HG03442 (cell line): ENCODE results near the gene ROGDI.

ENCODE experiments used
- ATAC-seq: cut with Tn5 transposase; IDR thresholded peaks from one replicate; pipeline ENCODE4 v1.9.1; 2021; ENCODE audit warnings: mild to moderate bottlenecking, moderate library complexity; ENCODE audit not compliant: unreplicated experiment

ROGDI gene

DNA sequence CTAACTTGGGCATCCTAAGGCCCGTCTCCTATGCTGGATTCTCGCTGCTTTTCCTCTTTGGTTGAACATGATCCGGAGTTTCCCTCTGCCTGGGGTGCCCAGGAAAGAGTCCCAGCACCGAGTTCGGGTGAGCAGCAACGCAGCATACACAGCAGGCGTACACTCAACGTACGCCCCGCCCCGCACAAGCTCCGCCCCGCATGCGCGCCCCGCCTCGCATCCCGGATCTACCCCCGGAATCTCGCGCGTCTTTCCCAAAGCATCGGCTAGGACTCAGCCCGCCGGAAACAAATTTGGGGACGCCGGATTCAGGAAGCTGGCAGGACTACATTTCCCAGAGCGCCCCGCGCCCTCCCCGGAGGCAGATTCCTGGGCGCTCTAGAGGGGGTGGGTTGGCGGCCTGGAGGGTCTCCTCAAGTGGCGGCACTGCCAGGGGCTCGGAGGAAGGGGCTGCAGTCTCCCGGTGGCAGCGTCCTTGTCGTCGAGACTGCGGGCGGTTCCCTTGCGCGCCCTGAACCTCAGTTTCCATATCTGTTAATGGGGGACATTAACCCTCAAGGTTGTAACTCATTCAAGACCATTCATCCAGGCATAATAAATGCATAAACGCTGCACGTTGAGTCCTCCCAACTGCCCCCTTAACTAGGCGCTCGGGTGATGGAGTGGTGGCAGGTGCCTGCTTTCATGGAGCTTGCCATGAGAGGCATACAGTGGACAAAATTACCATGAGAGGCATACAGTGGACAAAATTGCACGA lies 33.7 kb downstream of the ROGDI start:
- peak; percentile 65 for ATAC-seq

GRCh38 chr16:4767872-4768548 lies 34.4 kb downstream of the ROGDI start:
- ATAC-seq, result no peak

GRCh38 chr16:4766875-4767628 lies 35.4 kb downstream of the ROGDI start, which contains the start of gene ZNF500:
Gene ZNF500, minus strand, starts transcription at chr16:4767162. Its CDS starts 1,184 bp downstream, at chr16:4765978.
- ATAC-seq, result peak; percentile 78

DNA sequence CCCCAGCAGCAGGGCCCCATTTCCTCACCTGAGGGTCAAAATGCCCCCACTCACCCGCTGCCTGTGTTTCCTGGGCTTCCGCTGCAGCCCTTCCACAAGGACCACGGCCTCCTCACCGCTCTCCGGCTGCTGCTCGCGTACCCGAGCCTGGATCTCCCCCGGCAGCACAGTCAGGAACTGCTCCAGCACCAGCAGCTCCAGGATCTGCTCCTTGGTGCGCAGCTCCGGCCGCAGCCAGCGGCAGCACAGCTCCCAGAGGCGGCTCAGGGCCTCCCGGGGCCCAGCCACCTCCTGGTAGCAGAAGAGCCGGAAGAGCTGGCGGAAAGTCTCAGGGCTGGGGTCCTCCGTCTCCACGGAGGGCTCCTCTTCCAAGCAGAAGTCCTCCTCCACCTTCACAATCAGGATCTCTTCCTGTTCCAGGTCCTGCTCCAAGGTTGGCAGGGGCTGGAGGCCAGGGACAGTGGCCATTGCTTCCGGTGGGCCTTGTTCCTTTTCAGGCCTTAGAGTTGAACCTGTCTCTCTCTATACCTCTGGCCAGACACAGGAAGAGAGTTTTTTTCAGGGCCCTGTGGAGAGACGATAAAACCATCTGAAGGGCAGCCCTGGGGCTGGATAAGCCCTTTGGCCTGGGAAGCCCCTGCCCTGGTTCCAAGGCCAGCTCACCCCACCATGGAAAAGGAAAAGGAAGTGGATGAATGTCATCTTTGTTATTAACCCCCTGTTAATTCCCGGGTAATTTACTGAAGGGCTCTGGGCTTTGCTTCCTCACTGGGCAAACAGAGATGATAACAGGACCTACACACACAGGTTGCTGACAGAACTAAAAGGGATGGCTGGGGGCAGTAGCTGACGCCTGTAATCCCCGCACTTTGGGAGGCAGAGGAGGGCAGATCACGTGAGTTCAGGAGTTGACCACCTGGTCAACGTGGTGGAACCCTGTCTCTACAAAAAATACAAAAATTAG lies 36.6 kb downstream of the ROGDI start:
- no peak for ATAC-seq

DNA sequence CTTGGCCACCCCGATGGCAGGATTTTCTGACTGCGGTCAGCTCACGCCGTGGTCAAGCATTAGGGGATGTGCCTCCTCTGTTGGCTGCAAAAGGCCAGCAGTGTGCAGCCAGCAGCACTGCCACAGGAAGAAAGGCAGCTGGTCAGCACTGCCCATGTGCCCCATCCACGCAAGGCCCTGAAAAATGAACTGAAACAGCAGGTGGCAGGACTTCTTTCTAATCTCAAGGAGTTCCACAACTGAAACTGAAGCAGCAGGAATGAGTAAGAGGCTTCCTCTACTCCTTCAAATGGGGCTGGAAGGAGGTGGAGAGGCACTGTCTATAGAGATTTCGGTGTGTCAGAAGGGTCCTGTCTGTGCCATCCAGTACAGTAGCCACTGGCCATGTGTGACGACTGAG lies 38.6 kb downstream of the ROGDI start:
- ATAC-seq, result no peak

GRCh38 chr16:4762205-4762604 lies 40.2 kb downstream of the ROGDI start:
- no peak for ATAC-seq

DNA sequence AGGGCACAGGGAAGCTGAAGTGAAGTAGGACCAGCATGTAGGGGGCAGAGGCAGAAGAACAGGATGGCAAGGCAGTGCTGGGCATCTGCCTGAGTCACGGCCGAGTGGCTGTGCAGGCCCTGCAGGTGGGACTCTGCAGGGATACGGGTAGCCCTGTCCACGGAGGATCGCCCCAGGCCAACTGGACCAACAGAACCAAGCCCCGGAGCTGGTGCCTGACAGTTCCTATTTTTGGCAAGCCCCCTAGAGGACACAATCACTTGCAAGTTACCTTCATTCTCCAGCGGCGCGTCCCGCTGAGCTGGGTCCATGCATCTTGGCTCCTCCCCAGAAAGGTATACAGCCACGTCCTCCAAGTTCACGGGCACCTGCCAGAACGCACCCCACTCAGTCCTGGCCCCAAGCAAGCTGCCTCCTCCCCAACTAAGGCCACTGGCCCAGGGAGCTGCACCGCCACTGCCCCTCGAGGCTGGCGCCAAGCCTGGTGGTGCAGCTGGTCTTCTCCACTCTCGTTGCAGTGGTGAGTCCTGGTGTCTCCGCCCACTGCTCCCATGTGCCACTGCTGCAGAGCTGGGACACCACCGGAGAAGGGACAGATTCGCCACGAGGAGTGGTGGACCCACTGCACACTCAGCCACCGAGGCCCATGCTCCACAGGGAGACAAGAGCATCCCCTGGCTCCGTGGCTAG lies 42.1 kb downstream of the ROGDI start:
- ATAC-seq, result no peak

- no peak for ATAC-seq
Observed at GRCh38 chr16:4755687-4756086, 46.7 kb downstream of the ROGDI start.

GRCh38 chr16:4754865-4755264 lies 47.6 kb downstream of the ROGDI start:
- ATAC-seq, result no peak

DNA sequence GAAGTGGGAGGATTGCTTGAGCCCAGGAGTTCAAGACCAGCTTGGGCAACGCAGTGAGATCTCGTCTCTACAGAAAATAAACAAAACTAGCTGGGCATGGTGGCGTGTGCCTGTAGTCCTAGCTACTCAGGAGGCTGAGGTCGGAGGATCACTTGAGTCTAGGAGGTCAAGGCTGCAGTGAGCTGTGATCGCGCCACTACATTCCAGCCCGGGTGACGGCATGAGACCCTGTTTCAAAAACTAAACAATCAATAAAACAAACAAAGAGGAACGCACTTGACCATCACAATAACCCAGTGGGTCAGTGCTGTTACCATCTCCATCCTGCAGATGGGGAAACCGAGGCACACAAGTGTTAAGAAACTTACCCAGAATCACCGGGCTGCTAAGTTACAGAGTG lies 49.2 kb downstream of the ROGDI start:
- no peak for ATAC-seq

DNA sequence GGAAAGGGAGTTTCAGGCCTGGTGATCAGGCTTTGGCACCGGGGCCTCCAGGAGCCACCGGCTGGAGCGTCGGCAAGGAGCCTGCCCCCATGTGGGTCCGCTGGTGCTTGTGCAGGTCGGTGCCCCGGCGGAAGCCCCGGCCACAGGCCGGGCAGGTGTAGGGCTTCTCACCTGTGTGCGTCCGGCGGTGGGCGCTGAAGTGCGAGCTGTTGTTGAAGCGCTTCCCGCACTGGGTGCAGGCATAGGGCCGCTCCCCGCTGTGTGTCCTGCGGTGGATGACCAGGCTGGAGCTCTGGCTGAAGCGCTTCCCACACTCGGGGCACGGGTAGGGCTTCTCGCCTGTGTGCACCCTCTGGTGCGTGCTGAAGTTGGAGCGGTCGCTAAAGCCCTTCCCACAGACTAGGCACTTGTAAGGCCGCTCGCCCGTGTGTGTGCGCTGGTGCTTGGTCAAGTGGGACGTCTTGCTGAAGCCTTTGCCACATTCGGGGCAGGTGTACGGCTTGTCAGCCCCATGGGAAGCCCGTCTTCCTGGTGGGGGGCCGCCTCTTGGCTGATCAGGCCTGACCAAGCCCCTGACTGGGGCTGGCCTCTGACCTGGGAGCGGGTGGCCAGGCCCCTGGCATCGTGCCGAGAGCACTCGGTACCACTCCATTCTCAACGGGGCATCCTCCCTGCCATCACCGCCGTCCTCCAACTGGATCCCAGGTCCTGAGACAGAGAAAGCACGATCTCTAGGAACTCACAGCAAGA lies 49.9 kb downstream of the ROGDI start:
- ATAC-seq, result no peak

- ATAC-seq, result no peak
Observed at GRCh38 chr16:4750896-4751295, 51.5 kb downstream of the ROGDI start.

DNA sequence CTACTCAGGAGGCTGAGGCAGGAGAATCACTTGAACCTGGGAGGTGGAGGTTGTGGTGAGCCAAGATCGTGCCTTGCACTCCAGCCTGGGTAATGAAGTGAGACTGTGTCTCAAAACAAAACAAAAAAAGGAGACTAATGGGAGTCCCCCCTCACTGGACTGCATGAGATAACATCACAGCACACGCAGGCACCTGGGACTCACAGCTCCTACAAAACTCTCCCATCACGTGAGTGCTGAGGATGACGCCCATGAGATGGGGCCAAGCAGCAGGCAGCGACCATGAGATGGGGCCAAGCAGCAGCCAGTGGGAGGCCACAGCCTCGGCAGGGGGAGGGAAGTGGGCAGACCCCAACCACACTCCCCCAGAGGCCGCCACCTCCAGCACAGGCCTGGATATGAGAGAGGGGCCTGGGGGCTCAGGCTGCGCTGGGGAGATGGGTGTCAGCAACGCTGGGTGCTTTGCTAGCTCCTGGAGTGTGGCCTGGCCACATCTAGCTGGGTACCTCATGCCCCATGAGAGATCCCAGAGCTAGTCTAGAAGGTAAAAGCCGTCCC lies 52.7 kb downstream of the ROGDI start:
- no peak for ATAC-seq

DNA sequence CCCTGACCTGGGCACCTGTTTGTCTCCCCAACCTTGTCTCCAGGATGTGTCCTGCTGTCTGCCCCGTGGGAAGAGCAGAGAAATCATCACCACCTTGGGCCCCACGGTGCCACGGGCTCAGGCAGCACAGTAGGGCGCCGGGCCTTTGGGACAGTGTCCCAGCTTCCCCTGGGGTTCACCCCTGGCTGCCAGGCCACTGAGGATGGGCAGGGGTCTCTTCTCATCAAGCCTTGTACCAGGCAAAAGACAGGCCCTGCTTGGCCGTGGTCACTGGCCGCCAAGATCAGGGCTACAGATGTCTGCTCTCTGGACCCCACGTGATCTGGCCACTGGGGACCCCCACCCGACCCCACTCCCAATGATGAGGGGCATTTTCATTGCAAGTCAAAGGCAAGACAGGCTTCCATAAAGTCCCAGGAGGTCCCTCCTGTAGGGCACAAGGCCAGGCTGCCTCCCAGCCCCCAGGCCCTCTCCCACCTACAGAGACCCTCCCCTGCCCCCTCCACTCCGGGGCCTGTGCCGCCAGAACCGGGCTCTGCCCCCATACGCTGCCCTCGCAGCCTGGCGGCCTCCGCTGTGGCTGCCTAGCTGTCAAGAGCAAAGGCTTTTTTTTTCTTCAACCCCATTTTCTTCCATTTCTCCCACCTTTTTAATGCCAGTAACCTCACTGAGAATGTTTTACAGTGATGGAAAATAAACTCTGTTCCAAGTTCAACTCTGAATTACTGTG lies 53.6 kb downstream of the ROGDI start:
- ATAC-seq, result no peak

DNA sequence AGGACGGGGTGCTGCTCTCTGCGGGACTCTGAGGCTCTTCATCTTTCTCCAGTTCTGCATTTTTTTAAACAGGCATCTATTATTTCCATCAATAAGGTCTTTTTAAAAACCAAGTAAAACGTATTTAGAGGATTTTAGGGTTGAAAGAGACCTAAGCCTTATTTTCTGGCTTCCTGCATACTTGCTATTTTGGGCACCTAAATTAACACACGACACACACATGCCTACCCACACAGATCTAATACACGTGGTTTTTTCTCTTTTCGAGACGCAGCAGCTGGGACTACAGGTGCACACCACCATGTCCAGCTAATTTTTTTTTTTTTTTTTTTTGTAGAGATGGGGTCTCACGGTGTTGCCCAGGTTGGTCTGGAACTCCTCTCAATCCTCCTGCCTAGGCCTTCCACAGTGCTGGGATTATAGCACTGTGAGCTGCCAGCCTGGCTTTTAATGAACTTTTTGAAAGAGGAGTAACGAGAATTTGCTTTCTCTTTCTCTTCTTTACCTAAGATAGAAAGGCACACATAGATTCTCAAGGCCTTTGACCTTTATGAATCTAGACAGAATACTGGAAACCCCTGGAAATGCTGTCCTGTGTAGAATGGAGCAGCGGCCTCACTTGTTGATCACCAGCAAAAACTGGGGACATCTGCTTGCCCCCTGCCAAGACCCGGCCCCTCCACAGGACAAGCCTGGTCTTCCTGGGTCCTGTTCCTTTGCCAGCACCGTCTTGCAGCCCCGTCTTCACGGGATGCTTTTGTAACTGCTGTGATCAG lies 54.3 kb downstream of the ROGDI start:
- no peak for ATAC-seq

DNA sequence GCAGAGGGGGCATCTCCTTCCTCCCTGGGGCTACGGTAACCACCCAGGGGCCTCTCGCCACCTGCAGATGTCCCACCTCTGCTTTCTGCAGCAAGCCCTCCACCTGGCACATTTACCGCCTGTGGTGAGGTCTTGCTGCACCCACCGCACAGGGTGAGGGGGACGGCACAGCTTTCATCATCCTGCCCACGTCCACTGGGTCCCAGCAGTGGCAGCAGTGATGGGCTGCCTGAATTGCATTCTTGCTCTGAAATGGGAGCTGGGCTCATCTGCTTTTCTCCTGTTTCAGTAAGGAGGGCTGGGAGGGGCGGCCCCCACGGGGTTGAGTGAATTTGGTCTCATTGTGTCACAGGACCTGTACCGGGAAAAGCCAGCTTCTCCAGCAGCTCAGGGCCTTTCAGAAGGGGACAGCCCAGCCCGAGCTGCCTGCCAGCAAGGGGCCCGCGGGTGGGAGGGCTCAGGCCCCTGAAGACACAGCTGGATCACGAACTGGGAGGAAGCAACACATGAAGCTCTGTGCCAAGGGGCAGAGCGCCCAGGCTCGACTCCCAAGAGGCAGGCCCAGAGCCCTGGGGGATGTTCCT lies 55.4 kb downstream of the ROGDI start:
- no peak for ATAC-seq
